T-helper 9 cell (primary cell): ENCODE results near the gene PTCH1.
A peak's percentile ranks its signal among the peaks of the same experiment; 100 is the strongest.

Experiments
- DNase-seq: peaks from one replicate; pipeline ENCODE4 v3.0.0-alpha.2; 2020
- total RNA-seq, 2 donors: gene quantifications; one replicate each; lab custom pipeline; 2026; lab: John Stamatoyannopoulos, UW

PTCH1 gene
- 15.4 to 18.8 reads per million in 2 donors for total RNA-seq

- peak; percentile 24 for DNase-seq
These were observed at the start of gene PTCH1 for GRCh38 chr9:95516734-95517558. PTCH1 (minus strand) TSS chr9:95516971.

DNA sequence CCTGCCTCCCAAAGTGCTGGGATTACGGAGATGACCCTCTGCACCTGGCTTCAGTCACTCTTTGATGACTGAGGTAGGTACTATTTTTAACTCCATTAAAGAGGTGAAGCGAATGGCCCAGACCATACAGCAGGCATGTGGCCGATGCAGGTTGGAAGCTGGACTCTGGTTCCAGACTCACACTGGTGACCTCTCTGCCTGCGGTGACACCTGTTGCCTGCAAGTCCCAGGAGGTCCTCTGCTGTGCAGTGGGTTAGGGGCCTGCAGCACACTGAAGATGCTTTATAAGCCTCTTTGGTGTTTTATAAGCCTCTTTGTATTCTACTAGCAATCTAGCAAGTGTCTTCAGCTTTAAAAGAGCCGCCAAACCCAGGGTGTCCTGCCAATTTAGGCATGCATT, 49.2 kb upstream of the PTCH1 start:
- DNase-seq: no peak

GRCh38 chr9:95561913-95562312, 45.1 kb upstream of the PTCH1 start:
- DNase-seq: no peak

- no peak for DNase-seq
These were observed 40.4 kb upstream of the PTCH1 start for GRCh38 chr9:95557142-95557541.

DNA sequence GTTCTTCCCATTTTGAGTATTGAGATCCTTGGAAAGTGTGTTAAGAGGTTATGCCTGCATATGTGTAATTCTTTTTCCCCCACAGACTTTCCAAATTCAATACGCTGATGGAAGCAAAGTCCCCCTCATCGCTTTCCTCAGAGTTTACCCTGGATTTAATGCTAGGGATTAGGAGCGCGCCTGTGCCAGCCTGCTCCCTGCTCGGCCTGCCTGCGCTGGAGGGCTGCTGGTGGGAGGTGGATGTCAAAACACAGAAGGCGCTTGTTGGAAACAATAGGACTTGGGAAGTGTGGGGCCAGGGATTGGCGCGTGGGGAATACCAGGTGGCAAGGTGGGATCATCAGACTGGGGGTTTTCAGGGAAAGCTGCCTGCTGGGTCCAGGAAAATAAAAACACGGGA, 39.8 kb upstream of the PTCH1 start:
- DNase-seq: no peak

DNA sequence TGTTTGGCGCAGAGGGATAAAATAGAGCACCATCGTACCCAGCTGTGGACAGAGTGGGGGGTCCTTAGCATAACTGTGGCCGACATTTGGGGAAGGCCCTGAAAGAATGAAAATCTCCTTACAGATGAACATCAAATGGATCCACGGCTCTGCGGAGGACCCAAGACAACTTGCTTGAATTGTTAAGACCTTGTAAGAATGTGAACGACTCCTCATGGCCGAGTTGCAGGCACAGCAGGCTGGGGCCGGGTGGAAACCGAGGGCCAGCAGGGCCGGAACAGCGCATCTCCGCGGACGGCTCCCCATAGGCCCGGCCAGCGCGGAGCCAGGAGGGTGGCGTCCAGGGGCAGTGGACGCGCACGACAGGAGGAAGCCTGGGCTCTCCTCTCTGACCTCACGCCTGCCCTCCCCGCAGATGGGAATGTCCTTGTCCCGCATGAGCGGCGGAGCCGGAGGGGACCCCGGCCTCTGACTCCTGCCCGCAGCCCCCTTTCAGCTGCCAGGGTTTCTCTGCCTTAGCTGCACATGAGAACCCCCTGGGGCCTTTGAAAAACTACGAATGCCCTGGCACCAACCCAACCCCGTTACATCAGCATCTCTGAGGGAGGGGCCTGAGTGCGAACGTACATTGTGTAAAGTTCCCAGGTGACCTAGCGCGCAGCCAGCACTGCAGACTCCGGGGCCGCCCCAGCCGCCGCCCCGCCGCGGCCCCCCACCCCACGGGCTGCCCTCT, 36.2 kb upstream of the PTCH1 start:
- no peak for DNase-seq

DNA sequence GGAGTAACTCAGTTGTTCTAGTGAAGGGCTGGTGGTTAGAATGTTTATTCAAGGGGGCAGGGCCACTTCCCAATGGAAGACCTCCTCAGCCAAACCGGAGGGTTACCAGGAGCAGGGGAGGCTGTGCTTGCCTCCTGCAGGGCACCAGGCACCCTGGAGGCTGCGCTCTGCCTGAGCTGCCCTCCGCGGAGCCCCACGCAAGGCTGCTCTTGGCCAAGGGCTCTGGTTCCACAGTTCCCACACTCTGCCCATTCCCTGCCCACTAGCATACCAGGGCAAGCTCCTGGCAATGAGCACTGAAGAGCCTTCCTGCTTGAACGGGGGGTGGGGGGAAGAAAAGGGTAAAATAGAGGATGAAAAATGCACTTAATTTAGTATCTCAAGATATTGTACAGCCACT, 35.5 kb upstream of the PTCH1 start:
- DNase-seq: no peak

DNA sequence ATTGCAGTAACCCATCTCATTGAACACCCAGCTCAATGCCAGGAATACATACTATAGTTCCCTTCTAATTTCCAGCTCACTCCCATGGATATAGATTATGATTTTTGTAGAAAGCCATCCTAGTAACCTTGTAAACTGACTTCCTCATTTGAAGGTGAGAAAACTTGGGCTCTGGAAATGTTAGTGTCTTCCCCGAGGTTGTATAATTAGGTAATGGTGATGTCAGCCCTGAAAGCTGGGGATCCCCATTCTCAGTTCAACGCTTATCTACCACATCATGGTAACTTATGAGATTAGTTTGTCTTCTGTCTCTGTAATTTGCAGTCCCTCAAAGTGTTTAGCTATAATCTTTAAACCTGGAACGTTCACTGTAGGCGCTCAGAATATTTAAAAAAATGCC, 34.6 kb upstream of the PTCH1 start:
- DNase-seq: no peak

DNA sequence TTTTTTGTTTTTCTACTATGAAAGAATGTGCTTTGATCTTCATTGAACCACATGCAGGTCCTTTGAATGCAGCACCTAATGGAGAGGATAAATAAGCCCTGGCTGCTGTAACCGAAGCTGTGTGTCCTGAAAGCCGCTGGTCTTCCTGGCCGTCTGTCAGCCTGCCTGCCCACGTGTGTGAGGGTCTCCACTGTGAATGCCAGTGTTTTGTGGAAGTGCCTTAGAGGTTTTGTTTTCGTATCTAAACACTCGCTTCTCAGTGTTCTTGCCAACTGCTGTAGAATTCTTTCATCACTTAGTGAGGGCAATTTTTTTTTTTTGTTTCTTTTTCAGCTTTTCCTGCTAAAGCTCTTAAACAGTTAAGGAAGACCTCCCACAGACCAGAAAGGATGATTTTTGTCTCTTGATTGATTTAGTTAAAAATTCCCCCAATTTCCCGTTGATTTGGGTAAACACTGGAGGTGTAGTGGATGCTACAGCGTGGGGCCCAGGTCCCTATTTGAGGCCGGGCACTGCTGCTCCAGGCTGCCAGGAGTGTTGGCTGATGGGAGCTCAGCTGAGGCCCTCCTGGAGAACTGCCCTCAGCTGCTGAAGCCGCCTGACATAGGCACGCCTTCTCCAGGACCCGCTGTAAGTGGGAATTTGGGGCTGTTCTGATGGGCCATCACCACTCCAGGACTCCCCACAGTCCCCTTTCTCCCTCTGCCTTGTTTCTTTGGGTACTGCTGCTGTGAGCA, 29.2 kb upstream of the PTCH1 start:
- no peak for DNase-seq

DNA sequence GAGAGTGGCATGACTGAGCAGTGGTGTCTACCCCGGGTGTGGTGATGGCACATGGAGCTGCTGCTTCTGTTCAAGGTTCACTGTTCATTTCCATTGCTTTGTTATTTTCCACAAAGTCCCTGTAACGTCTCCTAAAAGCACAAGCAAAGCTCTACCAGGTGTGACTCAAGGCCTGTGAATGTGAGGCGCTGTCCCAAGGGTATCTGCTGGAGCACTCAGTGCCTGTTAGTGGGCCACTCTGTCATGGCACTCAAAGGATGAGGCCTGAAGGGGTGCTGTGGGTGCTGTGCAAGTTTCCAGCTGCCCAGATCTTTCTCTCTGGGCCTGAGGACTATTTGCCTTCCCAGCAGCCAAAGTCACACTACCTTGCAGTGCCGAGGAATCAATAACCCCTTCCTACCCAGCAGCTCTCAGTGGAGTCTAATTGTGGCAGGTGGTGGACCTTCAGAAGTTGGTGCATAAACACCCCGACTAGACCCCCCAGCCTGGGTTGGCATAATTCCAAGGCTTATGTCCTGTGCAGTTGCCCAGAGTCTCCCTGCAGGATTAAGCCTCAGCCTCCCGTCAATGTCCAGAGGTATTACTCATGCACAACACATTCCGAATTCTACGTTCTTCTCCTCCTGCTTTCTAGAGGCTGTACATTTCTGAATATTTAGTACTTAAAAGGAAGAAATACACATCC, 17.4 kb upstream of the PTCH1 start:
- DNase-seq: no peak

- DNase-seq: no peak
These were observed 13.1 kb upstream of the PTCH1 start for GRCh38 chr9:95529910-95530309.

DNA sequence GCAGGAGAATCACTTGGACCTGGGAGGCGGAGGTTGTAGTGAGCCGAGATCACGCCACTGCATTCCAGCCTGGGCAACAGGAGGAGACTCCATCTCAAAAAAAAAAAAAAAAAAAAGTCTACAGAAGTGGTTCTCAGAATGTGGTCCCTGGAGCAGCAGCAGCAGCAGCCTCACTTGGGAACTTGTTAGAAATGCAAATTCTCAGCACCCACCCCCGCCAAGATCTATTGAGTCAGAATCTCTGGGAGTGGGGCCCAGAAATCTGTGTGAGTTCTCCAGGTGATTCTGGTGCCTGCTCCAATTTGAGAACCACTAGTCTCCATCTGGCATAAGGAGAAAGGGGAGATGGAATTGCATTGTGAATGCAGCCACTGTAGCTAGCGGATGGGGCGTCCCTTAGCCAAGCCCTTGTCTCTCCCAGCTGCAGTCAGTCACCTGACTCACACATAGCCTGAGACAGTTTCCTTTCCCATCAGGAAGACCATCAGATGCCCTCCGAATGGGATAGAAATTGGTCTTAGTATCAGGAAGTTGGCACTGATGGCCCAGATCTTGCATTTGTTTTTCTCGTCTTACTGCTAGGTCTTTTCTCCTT, 12.2 kb upstream of the PTCH1 start:
- no peak for DNase-seq

- DNase-seq: no peak
These were observed 6.2 kb upstream of the PTCH1 start for GRCh38 chr9:95522871-95523370.

DNA sequence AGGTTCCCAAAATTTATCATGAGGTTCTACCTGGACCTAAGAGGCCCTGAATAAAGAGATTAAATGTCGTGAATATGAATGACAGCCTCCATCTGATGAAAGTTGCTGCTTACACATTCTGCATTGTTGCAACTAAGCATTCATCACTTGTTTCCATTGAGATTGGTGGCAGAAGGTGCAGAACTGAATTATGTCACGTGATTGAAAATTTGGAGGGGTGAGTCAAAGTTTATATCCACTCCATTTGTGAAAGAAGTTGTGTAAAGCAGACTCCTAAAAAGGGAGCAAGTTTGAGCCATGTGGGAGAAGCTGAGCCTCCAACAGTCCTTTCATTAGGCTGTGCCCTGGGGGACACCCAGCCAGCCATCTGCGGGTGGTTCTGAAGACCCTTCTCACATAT, 4.9 kb upstream of the PTCH1 start:
- DNase-seq: no peak

GRCh38 chr9:95517559-95518425, 1.0 kb upstream of the PTCH1 start:
- DNase-seq: no peak

DNA sequence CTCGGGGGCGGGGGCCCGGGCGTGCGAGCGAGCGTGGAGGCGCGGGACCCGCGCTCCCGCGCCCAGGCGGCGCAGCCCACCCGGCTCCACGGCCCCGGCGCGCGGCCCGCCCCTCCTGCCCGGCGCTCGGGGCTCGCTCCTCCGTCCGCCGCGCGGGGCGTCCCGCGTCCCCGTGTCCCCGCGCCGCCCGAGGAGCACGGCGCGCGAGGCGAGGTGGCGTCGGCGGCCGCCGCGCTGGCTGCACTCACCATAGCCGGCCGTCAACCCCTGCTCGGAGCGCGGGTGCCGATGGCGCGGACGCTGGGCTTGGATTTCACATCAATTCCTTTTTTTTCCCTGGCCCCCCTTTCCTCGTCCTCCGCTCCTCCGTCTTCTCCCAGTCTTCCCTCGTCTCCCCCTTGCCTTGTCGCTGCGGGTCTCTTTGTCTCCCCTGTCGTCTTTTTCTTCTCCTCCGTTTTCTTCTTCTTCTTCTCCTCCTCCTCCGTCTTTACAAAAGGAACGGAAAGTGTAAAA, 494 bp downstream of the PTCH1 start:
- peak; percentile 5 for DNase-seq

- DNase-seq: peak; percentile 9
These were observed 1.3 kb downstream of the PTCH1 start for GRCh38 chr9:95515272-95516113.

DNA sequence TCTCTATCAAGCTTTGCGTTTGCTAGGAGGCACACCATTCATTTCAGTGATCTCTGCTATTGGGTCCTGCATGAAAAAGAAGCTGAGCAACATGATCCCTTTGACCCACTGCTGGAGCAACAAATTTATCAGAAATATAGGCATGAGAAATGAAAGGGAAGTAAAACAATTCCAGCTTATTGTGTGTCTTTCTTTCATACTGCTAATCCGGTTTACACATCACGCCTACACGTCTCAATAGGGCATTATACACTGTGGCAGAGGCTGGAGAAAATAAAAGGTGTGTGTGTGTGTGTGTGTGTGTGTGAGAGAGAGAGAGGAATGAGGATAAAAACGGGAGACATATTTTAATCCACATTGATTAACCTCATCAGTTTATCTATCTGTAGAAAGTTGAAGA, 2.4 kb downstream of the PTCH1 start:
- DNase-seq: no peak

GRCh38 chr9:95513711-95514110, 3.1 kb downstream of the PTCH1 start:
- DNase-seq: no peak

GRCh38 chr9:95512709-95513095, 4.1 kb downstream of the PTCH1 start:
- no peak for DNase-seq
